ENCODE measurements around the gene ADAMTS16.

The ADAMTS16 gene

GRCh38 chr5:5155617-5156016 lies 15.5 kb downstream of the ADAMTS16 start:
- peak overlapping the region; percentile 65; the same call in 1 of the 2 replicates for H3K27ac ChIP-seq
- no peak for TF ChIP-seq CTCF (conservative IDR thresholded peaks at IDR 0.05)

- peak overlapping the region; percentile 90; the same call in 1 of the 2 replicates for H3K27ac ChIP-seq
- no peak for TF ChIP-seq CTCF (conservative IDR thresholded peaks at IDR 0.05)
Observed at GRCh38 chr5:5156471-5157082, 16.4 kb downstream of the ADAMTS16 start.

GRCh38 chr5:5158472-5158895 lies 18.4 kb downstream of the ADAMTS16 start:
- peak overlapping the region; percentile 90 for H3K27ac ChIP-seq
- TF ChIP-seq CTCF (conservative IDR thresholded peaks at IDR 0.05), result no peak

GRCh38 chr5:5159282-5160103 lies 19.4 kb downstream of the ADAMTS16 start:
- TF ChIP-seq CTCF (conservative IDR thresholded peaks at IDR 0.05), result no peak
- peak overlapping the region; percentile 90 for H3K27ac ChIP-seq

- peak overlapping the region; percentile 8; the same call in 1 of the 2 replicates for H3K27ac ChIP-seq
- TF ChIP-seq CTCF (conservative IDR thresholded peaks at IDR 0.05), result no peak
Observed at GRCh38 chr5:5164163-5164562, 24.0 kb downstream of the ADAMTS16 start.

- peak overlapping the region; percentile 42; the same call in 1 of the 2 replicates for H3K27ac ChIP-seq
- TF ChIP-seq CTCF (conservative IDR thresholded peaks at IDR 0.05), result no peak
Observed at GRCh38 chr5:5165541-5166002, 25.4 kb downstream of the ADAMTS16 start.

GRCh38 chr5:5169466-5169865 lies 29.3 kb downstream of the ADAMTS16 start:
- no peak for TF ChIP-seq CTCF (conservative IDR thresholded peaks at IDR 0.05)
- no peak overlapping the region for H3K27ac ChIP-seq
